AG08395 (cell line): ENCODE measurements around the gene FES.
A peak's percentile ranks its signal among the peaks of the same experiment; 100 is the strongest.

ENCODE experiments used
- DNase-seq: peaks from one replicate; pipeline ENCODE4 v3.0.0; 2012; ENCODE audit warnings: mixed read lengths, low spot score

The FES gene

DNA sequence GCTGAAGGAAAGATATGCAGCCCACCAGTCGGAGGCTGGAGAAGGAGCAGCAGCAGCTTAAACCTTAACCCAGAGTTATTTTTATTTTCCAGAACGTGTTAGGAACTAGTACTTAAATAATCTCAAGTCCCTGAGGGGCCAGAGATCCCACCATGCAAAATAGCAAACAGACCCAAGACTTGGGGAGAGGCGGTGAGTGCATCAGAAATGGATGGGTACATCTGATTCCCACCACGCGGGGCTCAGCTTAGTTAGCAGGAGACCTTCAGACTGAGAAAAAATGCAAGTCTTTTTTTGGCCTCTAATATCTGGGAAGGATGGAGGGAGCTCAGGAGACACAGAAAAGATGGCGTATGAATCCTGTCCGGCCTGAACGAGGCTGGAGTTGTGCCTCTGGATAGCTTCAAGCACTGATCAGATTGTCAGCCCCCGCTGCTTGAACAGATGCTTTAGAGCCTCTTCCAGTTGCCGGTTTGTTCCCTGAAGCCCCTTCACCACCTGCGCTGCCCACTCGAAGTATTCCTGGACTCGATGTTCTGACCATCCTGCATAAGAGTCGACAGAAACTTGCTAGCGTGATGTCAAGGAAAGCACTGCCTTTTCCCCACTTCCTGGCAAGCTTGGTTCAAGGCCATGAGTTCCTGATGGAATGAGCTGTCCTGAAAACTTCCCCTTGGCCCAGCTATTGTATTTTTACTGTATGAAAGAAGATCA, 46.7 kb downstream of the FES start:
- no peak for DNase-seq

GRCh38 chr15:90931575-90931827, 47.2 kb downstream of the FES start:
- no peak for DNase-seq

DNA sequence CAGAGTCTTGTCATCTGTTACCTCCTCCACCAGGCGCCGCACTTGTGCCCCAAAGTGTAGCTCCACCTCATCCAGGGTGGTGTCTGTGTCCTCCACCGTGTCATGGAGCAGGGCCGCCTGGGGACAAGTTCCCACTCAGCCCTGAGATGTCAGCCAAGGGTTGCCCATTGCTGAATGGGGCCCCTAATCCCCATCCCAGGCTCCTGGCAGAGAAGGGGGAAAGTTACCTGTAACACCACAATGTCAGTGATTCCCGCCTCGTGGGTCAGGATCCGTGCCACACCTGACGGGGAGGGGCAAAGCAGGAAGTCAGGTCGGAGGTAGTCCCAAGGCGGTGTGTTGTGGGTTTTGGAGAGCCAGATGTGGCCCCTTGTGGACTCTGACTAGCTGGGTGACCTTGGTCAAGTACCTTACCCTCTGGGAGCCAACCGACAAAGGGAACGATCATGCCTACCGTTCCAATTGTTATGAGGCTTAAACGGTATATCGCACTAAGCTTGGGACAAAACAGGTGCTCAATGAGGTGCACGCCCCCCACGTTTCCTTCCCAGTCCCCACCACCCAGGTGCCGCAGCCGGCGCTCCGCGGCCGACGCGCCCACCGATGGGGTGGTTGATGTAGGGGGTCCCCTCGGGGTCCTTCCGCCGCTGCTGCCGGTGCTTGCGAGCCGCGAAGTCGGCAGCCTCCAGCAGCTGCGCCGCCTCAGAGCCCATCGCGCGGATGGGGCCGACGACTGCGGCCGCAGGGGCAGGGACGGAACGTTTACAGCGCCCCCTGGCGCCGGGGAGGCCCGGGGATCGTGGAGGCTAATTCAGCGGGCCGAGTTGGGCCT, 47.7 kb downstream of the FES start, which contains the start of gene HDDC3:
TSS of gene HDDC3 (minus strand) at position 722 of the 832 bp plus-strand sequence. CDS start at position 713, 9 bp downstream.
- peak; percentile 95 for DNase-seq

DNA sequence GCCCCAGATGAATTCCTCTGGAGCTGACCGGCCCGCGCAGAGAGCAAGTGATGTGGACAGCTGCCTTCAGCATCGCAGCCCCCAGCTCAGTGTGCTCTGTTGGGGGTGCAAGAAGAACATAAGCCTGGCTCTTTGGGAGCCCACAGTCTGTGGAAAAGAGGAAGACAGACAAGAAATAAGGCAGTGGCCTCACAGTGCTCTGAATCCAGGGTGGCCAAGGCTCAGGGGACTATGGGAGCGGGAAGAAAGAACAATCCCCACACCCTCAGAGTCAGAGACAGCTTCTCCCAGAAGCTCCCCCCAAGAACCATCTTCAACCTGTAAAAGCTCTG, 48.3 kb downstream of the FES start:
- no peak for DNase-seq

DNA sequence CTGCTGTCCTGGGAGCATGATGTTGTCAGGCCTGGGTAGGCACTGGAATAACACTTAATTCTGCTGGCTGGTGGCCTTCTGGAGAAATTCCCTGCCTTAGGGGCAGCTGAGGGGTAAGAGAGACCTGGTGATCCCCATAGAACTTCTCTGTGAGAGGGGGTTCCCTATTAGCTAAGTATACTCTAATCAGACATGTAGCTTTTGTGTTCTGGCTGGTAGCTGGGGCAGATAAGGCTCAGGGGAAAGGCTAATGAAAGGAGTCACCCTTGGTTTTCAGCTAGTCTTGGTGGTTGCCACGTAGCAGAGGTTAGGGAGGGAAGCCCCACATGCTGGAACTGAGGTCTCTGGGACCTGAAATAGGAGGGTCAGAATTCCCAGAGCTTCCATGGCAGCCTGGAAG, 49.0 kb downstream of the FES start:
- no peak for DNase-seq

DNA sequence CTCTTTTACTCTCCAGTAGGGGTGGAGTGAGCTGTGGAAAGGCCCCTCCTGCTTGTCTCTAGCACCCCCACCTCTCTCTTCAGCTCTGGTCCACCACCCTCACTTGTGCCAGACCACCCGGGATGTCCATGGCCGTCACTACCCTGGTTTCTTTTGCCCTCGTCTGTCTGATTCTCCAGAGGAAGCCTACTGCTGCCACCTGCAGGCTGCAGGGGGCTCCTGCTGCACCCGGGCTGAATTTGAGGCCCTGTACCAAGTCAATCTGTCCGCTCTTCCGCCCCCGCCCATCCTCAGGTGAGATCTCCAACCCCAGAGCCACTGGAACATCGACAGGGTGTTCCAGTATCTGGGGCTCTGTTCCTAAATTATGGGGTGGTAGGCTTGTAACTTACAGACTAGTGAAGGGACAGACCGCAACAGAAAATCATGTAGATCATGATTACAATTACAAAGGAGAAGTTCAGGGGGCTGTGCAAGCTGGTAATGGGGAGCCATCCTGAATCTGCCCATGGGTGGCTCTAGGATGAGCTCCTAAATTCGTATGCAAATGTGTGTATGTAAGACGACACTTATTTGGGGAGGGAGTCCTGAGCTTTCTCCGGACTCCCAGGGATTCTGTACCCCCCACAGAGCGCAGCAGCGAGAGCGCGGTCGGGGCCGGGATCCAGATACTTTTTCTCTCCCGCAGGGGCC, 50.1 kb downstream of the FES start:
- DNase-seq: peak; percentile 87

- peak; percentile 98 for DNase-seq
Observed at GRCh38 chr15:90934949-90935751, 50.8 kb downstream of the FES start, which contains the start of gene UNC45A. Gene UNC45A (plus strand): TSS chr15:90935285. CDS start chr15:90935325, 40 bp downstream.

GRCh38 chr15:90936823-90937222, 52.5 kb downstream of the FES start:
- DNase-seq: no peak

DNA sequence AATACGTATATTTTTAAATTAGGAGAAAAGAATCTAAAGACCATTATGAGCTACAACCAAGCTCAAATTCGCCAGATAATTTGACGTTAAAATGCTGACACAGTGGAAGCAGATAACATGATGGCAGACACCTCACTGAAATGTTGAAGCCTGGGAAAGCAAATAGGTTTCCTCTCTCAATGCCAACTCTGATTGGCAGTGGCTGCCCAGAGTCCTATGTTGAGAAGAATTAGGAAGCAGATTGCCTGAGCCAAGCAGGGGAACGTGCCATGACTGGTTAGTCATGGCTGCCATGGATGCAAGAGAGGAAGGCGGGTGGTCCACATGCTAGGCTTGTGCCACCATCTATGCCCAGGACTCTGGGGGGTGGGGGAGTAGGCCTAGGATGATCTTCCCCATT, 54.0 kb downstream of the FES start:
- no peak for DNase-seq

DNA sequence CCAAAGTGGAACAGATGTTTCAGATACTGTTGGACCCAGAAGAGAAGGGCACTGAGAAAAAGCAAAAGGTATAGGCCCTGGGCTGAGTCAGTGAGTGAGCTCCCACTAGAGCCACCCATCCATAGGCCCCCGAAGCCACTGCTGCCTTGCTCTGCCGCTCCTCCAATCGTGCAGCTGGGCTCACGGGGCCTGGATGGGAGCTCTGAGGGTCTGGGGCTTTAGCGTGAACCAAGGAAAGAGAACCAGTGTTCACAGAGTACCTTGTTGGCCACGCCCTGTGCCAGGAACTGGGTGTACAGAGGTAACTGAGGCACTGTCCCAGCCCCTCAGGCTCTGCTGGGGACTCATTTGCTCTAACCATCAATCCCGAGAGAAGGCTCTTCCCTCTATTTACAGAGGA, 55.5 kb downstream of the FES start:
- no peak for DNase-seq

GRCh38 chr15:90941038-90941437, 56.7 kb downstream of the FES start:
- no peak for DNase-seq

DNA sequence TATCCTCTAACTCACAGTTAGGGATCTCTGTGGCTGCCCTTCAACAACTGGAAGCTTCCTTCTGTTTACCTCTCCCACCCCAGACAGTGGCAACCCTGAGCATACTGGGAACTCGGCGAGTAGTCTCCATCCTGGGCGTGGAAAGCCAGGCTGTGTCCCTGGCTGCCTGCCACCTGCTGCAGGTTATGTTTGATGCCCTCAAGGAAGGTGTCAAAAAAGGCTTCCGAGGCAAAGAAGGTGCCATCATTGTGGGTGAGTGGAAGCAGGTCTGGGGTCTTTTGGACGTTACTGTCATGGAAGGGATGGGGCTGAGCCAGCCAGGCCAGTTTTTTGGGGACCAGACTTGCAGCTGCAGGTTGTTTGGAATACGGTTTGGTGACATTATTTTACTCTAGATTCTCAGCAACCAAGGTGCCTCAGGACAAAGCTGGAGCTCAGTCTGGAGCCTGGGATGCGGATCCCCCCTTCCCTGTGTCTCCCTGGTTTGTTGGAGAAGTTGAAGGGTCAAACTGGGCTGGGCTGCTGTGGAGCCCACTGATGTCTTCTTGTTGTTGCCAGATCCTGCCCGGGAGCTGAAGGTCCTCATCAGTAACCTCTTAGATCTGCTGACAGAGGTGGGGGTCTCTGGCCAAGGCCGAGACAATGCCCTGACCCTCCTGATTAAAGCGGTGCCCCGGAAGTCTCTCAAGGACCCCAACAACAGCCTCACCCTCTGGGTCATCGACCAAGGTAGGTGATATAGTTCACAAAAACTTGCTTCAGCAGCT, 58.2 kb downstream of the FES start:
- DNase-seq: no peak

DNA sequence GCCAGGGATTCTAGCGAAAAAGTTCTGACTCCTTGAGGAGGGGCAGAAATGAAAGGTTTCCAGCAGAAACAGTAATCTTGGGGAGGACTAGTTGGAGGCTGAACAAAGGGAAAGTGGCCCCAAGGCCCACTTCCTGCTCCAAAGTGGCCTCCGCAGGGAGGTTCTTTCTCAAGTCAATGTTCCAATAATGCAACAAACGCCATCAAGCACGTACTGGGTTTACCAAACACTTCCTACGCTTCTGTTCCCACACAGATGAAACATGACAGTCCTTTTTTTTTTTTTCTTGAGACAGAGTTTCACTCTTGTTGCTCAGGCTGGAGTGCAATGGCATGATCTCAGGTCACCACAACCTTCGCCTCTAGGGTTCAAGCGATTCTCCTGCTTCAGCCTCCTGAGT, 60.8 kb downstream of the FES start:
- DNase-seq: no peak
